ENCODE results near the gene COP1.
"Not testable (repeated sequence)": the region's sequence is repeated elsewhere in the genome, so short reads cannot be mapped to it uniquely, and the experiment has no call there.

Gene COP1

DNA sequence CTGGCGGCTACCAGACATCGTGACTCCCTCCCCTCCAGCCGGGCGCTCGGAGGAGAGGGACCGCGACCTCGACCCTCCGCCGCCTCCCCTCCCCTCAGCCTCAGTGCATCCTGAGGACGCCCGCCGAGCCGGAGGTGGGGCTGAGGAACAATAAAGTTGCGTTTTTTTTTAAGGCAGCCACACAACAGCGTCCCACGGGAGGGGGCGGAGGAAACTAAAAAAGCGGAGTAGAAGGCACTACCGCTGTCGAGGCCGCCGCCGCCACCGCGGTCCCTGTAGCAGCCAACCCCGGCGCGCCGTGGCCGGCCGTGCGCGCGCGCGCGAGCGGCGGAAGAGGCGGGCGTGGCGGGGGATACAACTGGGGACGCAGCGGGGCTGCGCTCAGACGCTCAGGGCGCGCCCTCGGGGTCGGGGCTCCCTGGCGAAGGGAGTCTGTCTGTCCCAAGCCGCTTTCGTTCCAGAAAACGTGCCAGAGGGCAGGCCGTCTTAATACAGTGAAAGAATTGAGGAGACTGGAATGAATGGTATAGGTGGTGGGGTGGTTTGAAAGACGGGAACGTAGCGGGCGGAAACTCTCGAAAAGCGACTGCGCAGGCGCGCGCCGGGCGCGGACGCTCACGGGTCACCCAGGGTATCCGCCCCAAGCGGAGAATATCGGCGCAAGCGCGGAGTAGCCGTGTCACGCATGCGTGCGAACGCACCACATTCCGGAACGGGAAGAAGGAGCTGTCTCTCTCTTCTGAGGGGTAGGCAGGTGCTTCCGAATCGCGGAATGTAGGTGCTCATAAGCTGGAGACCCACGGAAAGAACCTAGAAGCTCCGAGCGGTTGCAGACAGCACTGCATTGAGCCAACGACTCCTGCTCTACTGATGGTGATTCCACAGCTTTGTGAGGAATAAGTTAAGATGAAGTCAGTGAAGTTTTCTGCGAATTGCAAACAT, at the start of gene COP1:
Gene COP1, minus strand, starts transcription at position 326 of the 942 bp plus-strand sequence. Its CDS starts 308 bp downstream, at position 18.
- peak within 1 kb of the TSS; percentile 78 for H3K4me3 ChIP-seq (ENCODE audit: control insufficient read depth, low read depth, low read length)
- TF ChIP-seq CTCF (conservative IDR thresholded peaks at IDR 0.05; ENCODE audit: control insufficient read depth, insufficient read depth, low read depth, low read length), result no peak
- peak; percentile 92 for DNase-seq (ENCODE audit: low read depth)

GRCh38 chr1:176252191-176252590, 45.1 kb upstream of the COP1 start:
- TF ChIP-seq CTCF (conservative IDR thresholded peaks at IDR 0.05; ENCODE audit: control insufficient read depth, insufficient read depth, low read depth, low read length), result no peak
- no peak for DNase-seq (ENCODE audit: low read depth)
- no peak overlapping the region for H3K4me3 ChIP-seq (ENCODE audit: control insufficient read depth, low read depth, low read length)

GRCh38 chr1:176244851-176245250, 37.8 kb upstream of the COP1 start:
- no peak overlapping the region for H3K4me3 ChIP-seq (ENCODE audit: control insufficient read depth, low read depth, low read length)
- no peak for TF ChIP-seq CTCF (conservative IDR thresholded peaks at IDR 0.05; ENCODE audit: control insufficient read depth, insufficient read depth, low read depth, low read length)
- no peak for DNase-seq (ENCODE audit: low read depth)

DNA sequence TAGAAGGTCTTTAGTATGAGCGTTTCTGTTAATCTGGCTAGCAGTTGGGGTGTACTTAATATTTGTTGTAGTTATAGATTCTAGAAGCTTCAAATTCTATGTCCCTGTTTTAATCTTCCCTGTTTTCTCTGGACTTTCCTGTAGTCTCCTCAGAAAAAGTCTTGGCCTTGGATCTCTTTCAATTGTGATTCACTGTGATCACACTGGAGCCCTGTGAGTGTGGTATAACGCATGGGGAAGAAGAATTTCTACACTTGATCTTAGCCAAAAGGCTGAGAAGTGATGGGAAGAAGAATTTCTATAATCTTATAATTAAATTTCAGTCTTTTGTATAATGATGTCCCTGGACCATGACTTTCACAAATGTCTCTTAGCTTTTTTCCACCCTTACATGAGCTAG, 36.7 kb upstream of the COP1 start:
- no peak for TF ChIP-seq CTCF (conservative IDR thresholded peaks at IDR 0.05; ENCODE audit: control insufficient read depth, insufficient read depth, low read depth, low read length)
- H3K4me3 ChIP-seq (ENCODE audit: control insufficient read depth, low read depth, low read length), result no peak overlapping the region
- peak; percentile 78 for DNase-seq (ENCODE audit: low read depth)

DNA sequence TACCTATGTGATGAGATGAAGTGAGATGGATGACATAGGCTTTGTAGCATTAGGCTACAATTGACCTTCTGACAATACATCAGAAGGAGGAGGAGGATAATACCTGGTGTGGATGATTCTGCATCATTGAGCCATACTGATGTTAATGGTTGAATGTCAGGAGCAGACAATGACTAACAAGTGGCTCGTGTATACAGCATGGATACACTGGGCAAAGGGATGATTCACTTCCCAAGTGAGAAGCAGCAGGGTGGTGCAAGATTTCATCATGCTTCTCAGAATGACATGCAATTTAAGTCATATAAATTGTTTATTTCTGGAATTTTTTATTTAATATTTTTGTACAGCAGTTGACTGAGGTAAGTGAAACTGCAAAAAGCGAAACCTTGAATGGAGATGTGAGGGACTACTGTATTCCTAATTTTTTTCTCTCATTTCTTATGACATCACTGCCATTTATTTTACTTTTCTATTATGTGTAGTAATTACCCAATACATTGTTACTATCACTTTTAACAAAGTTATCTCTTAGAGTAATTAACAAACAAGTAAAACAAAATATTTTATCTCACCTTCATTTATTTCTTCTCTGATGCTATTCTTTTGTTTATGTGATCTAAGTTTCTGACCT, 34.4 kb upstream of the COP1 start:
- DNase-seq (ENCODE audit: low read depth), result peak; percentile 94
- no peak for TF ChIP-seq CTCF (conservative IDR thresholded peaks at IDR 0.05; ENCODE audit: control insufficient read depth, insufficient read depth, low read depth, low read length)
- no peak overlapping the region for H3K4me3 ChIP-seq (ENCODE audit: control insufficient read depth, low read depth, low read length)

GRCh38 chr1:176233657-176234056, 26.6 kb upstream of the COP1 start:
- DNase-seq (ENCODE audit: low read depth), result not testable (repeated sequence)

DNA sequence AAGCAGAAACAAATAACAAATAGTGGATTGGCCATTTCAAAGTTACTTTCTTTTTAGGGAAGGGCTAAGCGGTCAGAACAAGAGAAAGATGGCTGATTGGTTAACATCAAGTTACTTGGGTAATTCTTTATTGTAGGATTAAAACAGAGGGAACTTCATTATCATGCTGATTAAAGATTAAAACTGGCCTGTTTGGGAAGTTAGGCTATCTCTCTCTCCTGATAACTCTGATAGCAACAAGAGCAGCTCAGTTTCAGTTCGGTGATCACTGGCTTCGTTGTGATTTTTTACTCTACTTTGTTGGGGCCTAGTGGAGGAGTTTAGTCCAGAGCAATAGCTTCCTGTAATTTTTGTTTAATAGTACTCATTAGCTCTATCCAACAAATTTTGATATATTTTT, 20.5 kb upstream of the COP1 start:
- TF ChIP-seq CTCF (conservative IDR thresholded peaks at IDR 0.05; ENCODE audit: control insufficient read depth, insufficient read depth, low read depth, low read length), result no peak
- H3K4me3 ChIP-seq (ENCODE audit: control insufficient read depth, low read depth, low read length), result no peak overlapping the region
- DNase-seq (ENCODE audit: low read depth), result no peak

More at GRCh38 chr1:176233657-176234056, 26.6 kb upstream of the COP1 start:
- H3K4me3 ChIP-seq (ENCODE audit: control insufficient read depth, low read depth, low read length), result not testable (repeated sequence)
